Rectal smooth muscle tissue (tissue), 1 donor: Measurements from ENCODE around the gene OR51A7.
"Not testable (repeated sequence)": the region's sequence is repeated elsewhere in the genome, so short reads cannot be mapped to it uniquely, and the experiment has no call there.

Experiments
- H3K27ac ChIP-seq: one replicate; pipeline ENCODE4 v1.7.0; 2013; ENCODE audit warnings: low read depth, low read length, inconsistent platforms
- H3K27me3 ChIP-seq: one replicate; pipeline ENCODE4 v1.7.0; 2013; ENCODE audit warnings: low read length; ENCODE audit not compliant: control insufficient read depth, insufficient read depth
- H3K36me3 ChIP-seq: one replicate; pipeline ENCODE4 v1.7.0; 2013; ENCODE audit warnings: low read length; ENCODE audit not compliant: control insufficient read depth, insufficient read depth
- H3K4me1 ChIP-seq: one replicate; pipeline ENCODE4 v1.7.0; 2013; ENCODE audit warnings: low read length; ENCODE audit not compliant: control insufficient read depth, insufficient read depth
- H3K4me3 ChIP-seq: one replicate; pipeline ENCODE4 v1.7.0; 2013; ENCODE audit warnings: low read length
- H3K9ac ChIP-seq: one replicate; pipeline ENCODE4 v1.7.0; 2013; ENCODE audit warnings: low read length

OR51A7 gene, protein sequence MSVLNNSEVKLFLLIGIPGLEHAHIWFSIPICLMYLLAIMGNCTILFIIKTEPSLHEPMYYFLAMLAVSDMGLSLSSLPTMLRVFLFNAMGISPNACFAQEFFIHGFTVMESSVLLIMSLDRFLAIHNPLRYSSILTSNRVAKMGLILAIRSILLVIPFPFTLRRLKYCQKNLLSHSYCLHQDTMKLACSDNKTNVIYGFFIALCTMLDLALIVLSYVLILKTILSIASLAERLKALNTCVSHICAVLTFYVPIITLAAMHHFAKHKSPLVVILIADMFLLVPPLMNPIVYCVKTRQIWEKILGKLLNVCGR

DNA sequence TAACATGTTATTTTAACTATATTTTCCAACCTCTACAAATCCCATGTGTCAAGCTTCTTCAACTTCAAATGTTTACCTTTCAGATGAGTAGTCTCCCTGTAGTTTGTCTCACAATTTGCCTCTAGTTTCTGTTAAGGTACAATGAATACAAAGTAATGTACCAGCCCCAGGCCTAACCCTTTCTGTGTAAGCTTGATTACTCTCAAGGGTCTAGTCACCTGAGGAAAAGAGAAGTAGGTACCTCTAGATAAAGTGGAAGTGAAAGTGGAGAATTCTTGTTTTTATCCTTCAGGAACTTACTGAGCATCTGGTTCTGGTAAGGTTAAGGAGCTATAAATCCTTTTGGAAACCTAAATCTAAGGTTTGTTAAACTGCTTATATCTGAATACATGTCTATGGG is at the start of gene OR51A7:
Gene OR51A7, plus strand, starts transcription at position 300 of the 400 bp plus-strand sequence. CDS start 3,587 bp downstream, outside the sequence.
- Histone ChIP-seq H3K27ac (no peak within 1 kb of the TSS), H3K36me3 (no peaks in the 10 kb centered on the region), H3K9ac (no peak within 1 kb of the TSS), H3K27me3 (no peaks in the 10 kb centered on the region), H3K4me3 (no peak within 1 kb of the TSS), H3K4me1 (no peaks in the 10 kb centered on the region)

GRCh38 chr11:4854286-4854685 is 49.3 kb upstream of the OR51A7 start:
- not testable (repeated sequence) for H3K27me3 ChIP-seq, H3K4me3 ChIP-seq, H3K9ac ChIP-seq, H3K27ac ChIP-seq, H3K36me3 ChIP-seq, H3K4me1 ChIP-seq

DNA sequence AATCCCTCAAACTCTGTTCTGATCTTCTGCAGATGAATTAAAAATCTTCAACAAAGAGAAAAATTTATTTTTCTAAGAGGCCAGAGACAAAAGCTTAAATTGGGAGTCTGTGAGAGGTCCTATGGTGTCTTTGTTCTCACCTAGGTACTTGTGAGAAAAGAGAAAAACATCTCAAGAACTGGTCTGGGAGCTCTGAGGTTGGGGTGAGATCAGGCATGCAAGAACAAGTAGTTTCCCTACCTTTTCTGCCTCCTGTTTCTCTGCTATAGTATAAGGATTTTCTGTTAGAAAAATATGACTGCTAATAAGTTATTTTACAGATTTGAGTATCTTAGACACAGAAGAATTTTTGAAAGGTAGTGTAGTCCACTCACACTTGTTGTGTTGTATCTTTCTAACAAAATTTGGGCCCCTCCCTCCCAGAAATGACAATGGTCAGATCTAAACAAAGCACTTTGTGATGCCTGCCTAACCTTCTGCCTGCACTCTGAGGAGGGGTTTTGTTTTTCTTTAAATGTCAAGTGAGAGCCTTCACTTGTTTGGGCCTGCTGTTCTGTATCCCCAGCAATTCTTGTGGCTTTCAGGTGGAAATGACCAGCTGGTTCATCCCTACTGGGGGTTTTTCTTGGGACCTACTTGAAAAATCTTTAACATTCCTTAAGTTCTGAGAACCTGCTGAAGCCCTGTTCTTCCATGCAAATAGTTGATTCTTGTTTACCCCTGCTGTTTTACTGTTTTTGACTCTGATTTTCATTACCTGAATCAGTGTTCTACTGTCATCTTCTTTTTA is 40.9 kb upstream of the OR51A7 start:
- Histone ChIP-seq H3K27ac (no peak overlapping the region), H3K4me3 (no peak overlapping the region)

DNA sequence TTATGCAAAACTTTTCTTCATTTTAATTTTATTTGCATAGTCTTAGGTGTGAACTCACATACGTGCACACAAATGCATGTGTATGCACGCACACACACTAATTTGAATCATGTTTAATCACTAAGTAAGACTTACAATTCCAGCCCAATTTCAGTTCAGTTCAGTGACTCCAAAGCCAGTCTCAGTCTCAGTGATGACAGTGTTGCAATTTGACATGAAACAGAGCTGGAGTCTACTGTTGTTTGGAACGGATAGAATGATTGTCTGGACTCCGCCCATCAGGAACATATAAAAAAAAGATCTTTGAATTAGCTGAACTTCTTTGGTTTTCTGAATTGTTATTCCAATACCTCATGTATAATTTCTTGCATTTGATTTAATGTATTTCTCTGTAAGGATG is 39.7 kb upstream of the OR51A7 start:
- H3K36me3 ChIP-seq, result no peaks in the 10 kb centered on the region
- no peak overlapping the region for H3K27ac ChIP-seq
- H3K4me3 ChIP-seq, result no peak overlapping the region
- H3K27me3 ChIP-seq, result no peaks in the 10 kb centered on the region
- no peak overlapping the region for H3K9ac ChIP-seq
- H3K4me1 ChIP-seq, result no peaks in the 10 kb centered on the region

More for the DNA sequence above, 40.9 kb upstream of the OR51A7 start:
- no peaks in the 10 kb centered on the region for H3K4me1 ChIP-seq
- no peaks in the 10 kb centered on the region for H3K36me3 ChIP-seq
- no peak overlapping the region for H3K9ac ChIP-seq
- H3K27me3 ChIP-seq, result no peaks in the 10 kb centered on the region

DNA sequence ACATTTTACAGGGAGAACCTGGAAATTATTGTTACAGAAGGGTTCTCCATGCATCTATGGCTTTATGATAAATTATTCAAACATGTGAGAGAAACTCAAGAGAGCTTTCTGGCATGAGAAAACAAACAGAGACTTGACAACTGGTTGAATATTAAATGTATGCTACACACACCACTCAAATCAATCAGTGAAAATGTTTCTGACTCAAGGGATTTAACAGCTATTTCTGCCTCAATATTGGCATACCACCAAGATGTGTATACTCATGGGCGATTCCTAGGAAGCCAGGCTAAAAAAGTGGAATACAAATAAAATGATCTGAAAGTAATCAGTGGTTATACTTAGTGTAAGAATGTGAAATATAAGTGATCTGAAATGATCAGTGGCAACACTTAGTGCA is 37.7 kb upstream of the OR51A7 start:
- Histone ChIP-seq H3K4me3 (no peak overlapping the region), H3K27me3 (no peaks in the 10 kb centered on the region), H3K36me3 (no peaks in the 10 kb centered on the region), H3K4me1 (no peaks in the 10 kb centered on the region), H3K27ac (no peak overlapping the region), H3K9ac (no peak overlapping the region)

DNA sequence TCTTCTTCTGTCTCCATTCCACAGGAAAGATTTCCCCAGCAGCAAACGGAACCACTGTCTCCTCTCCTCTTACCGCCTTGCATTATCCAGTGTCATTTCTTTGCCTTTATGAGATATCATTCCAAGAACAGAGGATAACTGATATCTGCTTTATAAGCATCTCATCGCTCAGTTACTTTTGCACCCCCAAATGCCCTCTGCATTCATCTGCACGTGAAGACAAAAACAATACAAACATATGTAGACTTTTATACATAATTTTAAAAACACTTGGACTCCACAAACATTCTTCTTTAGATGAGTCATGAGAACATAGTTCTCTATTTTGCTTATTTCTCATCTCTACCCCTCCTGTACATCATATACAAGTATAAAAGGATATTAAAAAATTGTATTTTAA is 22.4 kb upstream of the OR51A7 start:
- no peaks in the 10 kb centered on the region for H3K27me3 ChIP-seq
- no peak overlapping the region for H3K4me3 ChIP-seq
- H3K36me3 ChIP-seq, result no peaks in the 10 kb centered on the region
- H3K9ac ChIP-seq, result no peak overlapping the region
- H3K27ac ChIP-seq, result no peak overlapping the region
- H3K4me1 ChIP-seq, result no peaks in the 10 kb centered on the region

DNA sequence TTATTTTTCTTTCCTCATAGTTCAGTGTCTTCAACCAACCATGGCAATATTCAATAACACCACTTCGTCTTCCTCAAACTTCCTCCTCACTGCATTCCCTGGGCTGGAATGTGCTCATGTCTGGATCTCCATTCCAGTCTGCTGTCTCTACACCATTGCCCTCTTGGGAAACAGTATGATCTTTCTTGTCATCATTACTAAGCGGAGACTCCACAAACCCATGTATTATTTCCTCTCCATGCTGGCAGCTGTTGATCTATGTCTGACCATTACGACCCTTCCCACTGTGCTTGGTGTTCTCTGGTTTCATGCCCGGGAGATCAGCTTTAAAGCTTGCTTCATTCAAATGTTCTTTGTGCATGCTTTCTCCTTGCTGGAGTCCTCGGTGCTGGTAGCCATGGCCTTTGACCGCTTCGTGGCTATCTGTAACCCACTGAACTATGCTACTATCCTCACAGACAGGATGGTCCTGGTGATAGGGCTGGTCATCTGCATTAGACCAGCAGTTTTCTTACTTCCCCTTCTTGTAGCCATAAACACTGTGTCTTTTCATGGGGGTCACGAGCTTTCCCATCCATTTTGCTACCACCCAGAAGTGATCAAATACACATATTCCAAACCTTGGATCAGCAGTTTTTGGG is 21.6 kb upstream of the OR51A7 start, which contains the start of gene OR51T1:
Gene OR51T1, plus strand, starts transcription at position 41 of the 641 bp plus-strand sequence. Its CDS starts 0 bp downstream, at position 41.
- no peak within 1 kb of the TSS for H3K4me3 ChIP-seq
- no peak within 1 kb of the TSS for H3K27ac ChIP-seq
- no peak within 1 kb of the TSS for H3K9ac ChIP-seq
- no peaks in the 10 kb centered on the region for H3K27me3 ChIP-seq
- H3K36me3 ChIP-seq, result no peaks in the 10 kb centered on the region
- H3K4me1 ChIP-seq, result no peaks in the 10 kb centered on the region

GRCh38 chr11:4882543-4882942 is 21.0 kb upstream of the OR51A7 start:
- Histone ChIP-seq H3K36me3 (no peaks in the 10 kb centered on the region), H3K27ac (no peak overlapping the region), H3K27me3 (no peaks in the 10 kb centered on the region), H3K9ac (no peak overlapping the region), H3K4me3 (no peak overlapping the region), H3K4me1 (no peaks in the 10 kb centered on the region)

DNA sequence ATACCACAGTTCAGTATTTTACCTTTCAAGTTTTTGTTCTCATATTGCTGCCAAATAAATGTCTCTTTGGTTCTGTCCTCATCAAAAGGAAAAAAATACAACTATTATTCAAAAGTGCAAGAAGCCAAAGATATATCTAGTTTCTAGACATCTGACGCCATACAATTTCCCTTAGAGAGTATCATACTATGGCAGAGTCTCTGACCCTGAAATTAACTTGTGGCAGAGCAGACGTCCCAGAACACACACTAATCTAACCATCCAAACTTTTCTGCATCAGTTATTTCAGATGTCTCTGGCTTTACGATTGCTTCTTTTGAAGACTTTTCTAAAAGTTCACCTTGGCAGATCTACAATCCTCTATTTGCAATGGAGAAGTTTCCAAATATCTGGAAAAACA is 19.2 kb upstream of the OR51A7 start:
- no peak overlapping the region for H3K4me3 ChIP-seq
- no peak overlapping the region for H3K9ac ChIP-seq
- H3K27me3 ChIP-seq, result no peaks in the 10 kb centered on the region
- no peak overlapping the region for H3K27ac ChIP-seq
- H3K36me3 ChIP-seq, result no peaks in the 10 kb centered on the region
- no peaks in the 10 kb centered on the region for H3K4me1 ChIP-seq

- Histone ChIP-seq H3K27me3 (no peaks in the 10 kb centered on the region), H3K4me3 (no peak overlapping the region), H3K36me3 (no peaks in the 10 kb centered on the region), H3K9ac (no peak overlapping the region), H3K27ac (no peak overlapping the region), H3K4me1 (no peaks in the 10 kb centered on the region)
These were observed 17.4 kb upstream of the OR51A7 start for GRCh38 chr11:4886186-4886585.

GRCh38 chr11:4887591-4887990 is 16.0 kb upstream of the OR51A7 start:
- Histone ChIP-seq H3K4me3 (no peak overlapping the region), H3K27me3 (no peaks in the 10 kb centered on the region), H3K36me3 (no peaks in the 10 kb centered on the region), H3K4me1 (no peaks in the 10 kb centered on the region), H3K27ac (no peak overlapping the region), H3K9ac (no peak overlapping the region)

DNA sequence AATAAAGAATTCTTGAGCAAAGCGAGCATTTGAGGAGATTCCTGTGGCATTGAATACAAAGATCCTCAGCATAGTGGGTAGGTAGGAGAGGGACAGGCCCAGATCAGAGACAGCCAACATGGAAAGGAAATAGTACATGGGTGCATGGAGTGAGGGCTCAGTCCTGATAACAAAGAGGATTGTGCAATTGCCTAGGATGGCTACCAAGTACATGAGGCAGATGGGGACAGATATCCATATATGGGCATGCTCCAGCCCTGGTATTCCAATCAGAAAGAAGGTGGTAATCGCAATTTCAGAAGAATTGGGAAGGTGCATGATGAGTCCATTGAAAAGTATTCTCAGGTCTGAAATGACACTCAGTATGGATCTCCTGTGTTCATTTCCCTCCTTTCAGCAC is 13.3 kb upstream of the OR51A7 start:
- no peaks in the 10 kb centered on the region for H3K36me3 ChIP-seq
- H3K9ac ChIP-seq, result no peak overlapping the region
- no peaks in the 10 kb centered on the region for H3K4me1 ChIP-seq

More for the DNA sequence above, 13.3 kb upstream of the OR51A7 start:
- Histone ChIP-seq H3K4me3 (no peak overlapping the region), H3K27me3 (no peaks in the 10 kb centered on the region), H3K27ac (no peak overlapping the region)
